Measurements from ENCODE around the gene MIOS. TPM values are rescaled to one million over a fixed set of nuclear protein-coding genes. Genes with fewer than 3 reads are reported as not detected.

The MIOS gene
- total and polyA plus RNA-seq, 2 of the 8 experiments (the other 6 are each of a cell fraction or from before 2014, with no cell fraction given), result 15.5 to 50.7 TPM

DNA sequence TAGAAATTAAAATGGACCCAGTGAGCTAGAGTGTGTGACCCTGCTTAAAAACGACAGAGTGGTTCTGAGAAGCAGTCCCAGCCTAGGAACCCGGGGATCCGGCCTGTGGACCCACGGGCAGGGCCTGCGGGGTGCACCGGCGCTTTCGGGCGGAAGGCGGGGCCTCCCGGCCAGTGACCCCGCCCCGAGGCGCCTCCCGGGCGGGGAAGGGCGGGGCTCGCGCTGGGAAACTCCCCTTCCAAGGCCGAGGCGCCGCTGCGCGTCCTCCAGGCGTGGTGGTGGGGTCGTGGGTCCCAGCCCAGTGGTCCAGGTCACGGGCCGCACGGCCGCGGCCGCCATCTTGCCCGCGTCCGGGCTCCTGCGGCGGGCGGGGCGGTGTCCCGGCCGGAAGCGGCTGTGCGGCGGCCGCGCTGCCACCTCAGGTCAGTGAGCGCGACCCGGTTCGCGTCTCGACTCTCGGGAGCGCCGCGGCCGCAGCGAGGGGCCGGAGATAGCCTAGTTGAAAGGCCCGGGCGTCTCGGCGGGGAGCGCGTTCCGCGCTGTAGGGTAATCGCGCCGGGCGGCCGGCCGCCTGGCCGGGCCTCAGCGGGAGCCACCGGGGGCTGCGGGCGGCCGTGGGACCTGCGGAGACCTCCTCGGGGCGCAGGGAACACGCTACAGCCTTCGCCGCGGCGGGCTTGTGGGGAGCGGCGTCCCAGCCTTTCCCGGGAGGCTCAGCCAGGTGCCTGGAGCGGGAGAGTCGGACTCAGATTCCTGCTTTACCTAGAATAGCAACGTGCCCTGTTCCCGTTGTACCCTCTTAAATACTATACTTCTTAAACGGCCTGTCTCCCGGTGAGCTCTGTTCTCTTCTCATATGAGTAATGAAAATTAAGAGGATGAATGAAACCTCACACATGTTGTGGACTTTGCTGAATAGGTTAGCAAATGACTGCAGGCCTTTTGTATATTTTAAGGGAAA, at the start of gene MIOS (continued):
- TF ChIP-seq TAF1 (IDR thresholded peaks at IDR 0.05; ENCODE audit: low read depth, low read length) (peak; percentile 80), RBBP5 (IDR thresholded peaks at IDR 0.05; ENCODE audit: borderline replicate concordance, low read depth, low read length) (peak; percentile 85; the same call in 1 of the 2 replicates), PHF8 (conservative IDR thresholded peaks at IDR 0.05; ENCODE audit: low read depth, low read length) (peak; percentile 86), TBP (IDR thresholded peaks at IDR 0.05; ENCODE audit: low read depth, low read length) (peak; percentile 68; the same call in 1 of the 2 replicates), YY1 (IDR thresholded peaks at IDR 0.05; ENCODE audit: low read depth, low read length) (peak; percentile 94), RAD21 (IDR thresholded peaks at IDR 0.05 in 1 of 2, conservative IDR thresholded peaks at IDR 0.05 in 1 of 2; ENCODE audit: low read depth in 2 of 2, low read length in 2 of 2) (0 out of 4 replicates have a peak, but pooled peaks have one; percentile 1), CBX5 (IDR thresholded peaks at IDR 0.05; ENCODE audit: low read depth, low read length) (no peak), HDAC2 (IDR thresholded peaks at IDR 0.05; ENCODE audit: borderline replicate concordance in 1 of 2, low read depth in 2 of 2, low read length in 2 of 2) (peak; percentile 43 to 57; a peak in 2 of 4 replicates)

All from H1 (cell line).